IMR-90 (cell line): ENCODE data around the gene NOL8. TPM values are rescaled to one million over a fixed set of nuclear protein-coding genes. Genes with fewer than 3 reads are reported as not detected.

Source experiments
- ATAC-seq: fragments of 200-7000 bp; cut with Tn5 transposase; 2 replicates; pipeline ENCODE4 v1.9.1; 2020; ENCODE audit warnings: low read depth, mild to moderate bottlenecking, moderate library complexity
- BruUV-seq: library from RNA; stranded (reverse); fragments of 400-500 nt; replicated peaks from 2 replicates; lab custom pipeline; 2021; lab: Mats Ljungman, UMichigan
- CTCF ChIA-PET: fragments of 300-600 bp; formaldehyde crosslinking; extraction: SDS; loops from one replicate; lab custom pipeline; 2021; ENCODE audit warnings: antibody characterized with exemption; lab: Yijun Ruan, JAX
- POLR2A ChIA-PET: fragments of 300-600 bp; sonication (Branson Sonifier 250); formaldehyde crosslinking; loops from one replicate; lab custom pipeline; 2022; ENCODE audit warnings: antibody characterized with exemption; ENCODE audit not compliant: unreplicated experiment; lab: Charles Lee
- DNase-seq: peaks from one replicate; pipeline ENCODE4 v3.0.0; 2013
- H2AFZ ChIP-seq: replicated peaks from 2 replicates; pipeline ENCODE3; 2013; ENCODE audit warnings: low read length, mild to moderate bottlenecking; ENCODE audit not compliant: poor library complexity
- H2AK5ac ChIP-seq: 2 replicates; pipeline ENCODE4 v1.6.1; 2013; ENCODE audit warnings: low read depth, low read length, inconsistent platforms
- H2AK9ac ChIP-seq: replicated peaks from 2 replicates; pipeline ENCODE3; 2013; ENCODE audit warnings: mild to moderate bottlenecking, low read depth, low read length, moderate library complexity; ENCODE audit not compliant: poor library complexity
- H2BK120ac ChIP-seq: 2 replicates; pipeline ENCODE4 v1.6.1; 2013; ENCODE audit warnings: low read depth, low read length, inconsistent platforms
- H2BK15ac ChIP-seq: 3 replicates; pipeline ENCODE4 v1.6.1; 2013; ENCODE audit warnings: low read depth, low read length, inconsistent platforms
- H2BK20ac ChIP-seq: 2 replicates; pipeline ENCODE4 v1.6.1; 2013; ENCODE audit warnings: low read depth, mild to moderate bottlenecking, inconsistent platforms, low read length, moderate library complexity
- H2BK5ac ChIP-seq: 2 replicates; pipeline ENCODE4 v1.6.1; 2013; ENCODE audit warnings: mild to moderate bottlenecking, low read depth, low read length, inconsistent platforms; ENCODE audit not compliant: poor library complexity, severe bottlenecking
- H3K14ac ChIP-seq: replicated peaks from 2 replicates; pipeline ENCODE4 v1.6.1; 2013; ENCODE audit warnings: low read depth, low read length, inconsistent platforms
- H3K18ac ChIP-seq: 2 replicates; pipeline ENCODE4 v1.6.1; 2013; ENCODE audit warnings: low read depth, low read length, control low read depth
- H3K23ac ChIP-seq: 2 replicates; pipeline ENCODE4 v1.6.1; 2013; ENCODE audit warnings: low read depth, low read length, inconsistent platforms
- H3K27ac ChIP-seq: 2 replicates; pipeline ENCODE4 v1.5.1; 2013; ENCODE audit warnings: mild to moderate bottlenecking, control low read depth, low read length; ENCODE audit not compliant: insufficient read depth
- H3K27me3 ChIP-seq: 2 replicates; pipeline ENCODE4 v1.6.1; 2013; ENCODE audit warnings: low read length; ENCODE audit not compliant: control insufficient read depth, insufficient read depth
- H3K36me3 ChIP-seq: 2 replicates; pipeline ENCODE4 v1.6.1; 2013; ENCODE audit warnings: low read length, mixed read lengths; ENCODE audit not compliant: control insufficient read depth, insufficient read depth
- H3K4ac ChIP-seq: 2 replicates; pipeline ENCODE4 v1.6.1; 2013; ENCODE audit warnings: low read depth, low read length, inconsistent platforms
- H3K4me1 ChIP-seq: 2 replicates; pipeline ENCODE4 v1.6.1; 2013; ENCODE audit warnings: low read length, mixed read lengths; ENCODE audit not compliant: control insufficient read depth, insufficient read depth
- H3K4me2 ChIP-seq: 2 replicates; pipeline ENCODE4 v1.6.1; 2013; ENCODE audit warnings: low read depth, mild to moderate bottlenecking, control low read depth, low read length, moderate library complexity
- H3K4me3 ChIP-seq: 2 replicates; pipeline ENCODE4 v1.5.1; 2013; ENCODE audit warnings: low read depth, mild to moderate bottlenecking, control low read depth, low read length, moderate library complexity; ENCODE audit not compliant: insufficient read depth
- H3K56ac ChIP-seq: 2 replicates; pipeline ENCODE4 v1.6.1; 2013; ENCODE audit warnings: low read length, inconsistent platforms; ENCODE audit not compliant: insufficient read depth; ENCODE audit errors: extremely low read depth
- H3K79me1 ChIP-seq, 2 experiments: 2 replicates each; pipeline ENCODE4 v1.6.1; 2013; ENCODE audit warnings: low read length in 2 of 2, inconsistent platforms in 1 of 2, low read depth in 1 of 2
- H3K9ac ChIP-seq: 2 replicates; pipeline ENCODE4 v1.6.1; 2013; ENCODE audit warnings: low read depth, low read length, control low read depth
- H3K9me1 ChIP-seq: 2 replicates; pipeline ENCODE4 v1.6.1; 2013; ENCODE audit warnings: low read length, inconsistent platforms; ENCODE audit not compliant: insufficient read depth
- H3K9me3 ChIP-seq: 2 replicates; pipeline ENCODE4 v1.6.1; 2013; ENCODE audit warnings: low read length; ENCODE audit not compliant: control insufficient read depth, insufficient read depth
- H4K20me1 ChIP-seq: 2 replicates; pipeline ENCODE4 v1.6.1; 2013; ENCODE audit warnings: low read length, inconsistent platforms; ENCODE audit not compliant: insufficient read depth
- H4K5ac ChIP-seq: 2 replicates; pipeline ENCODE4 v1.6.1; 2013; ENCODE audit warnings: mild to moderate bottlenecking, low read depth, low read length, control low read depth
- H4K8ac ChIP-seq, 2 experiments: 2 replicates each; pipeline ENCODE4 v1.6.1; 2013; ENCODE audit warnings: low read depth in 2 of 2, low read length in 2 of 2, control low read depth in 1 of 2, inconsistent platforms in 1 of 2
- H4K91ac ChIP-seq: 2 replicates; pipeline ENCODE4 v1.6.1; 2013; ENCODE audit warnings: low read depth, low read length, inconsistent platforms; ENCODE audit not compliant: insufficient read depth
- BHLHE40 ChIP-seq: fragments of 150-350 bp; IDR thresholded peaks from 2 replicates; pipeline ENCODE4 v1.6.1; 2016; ENCODE audit warnings: mild to moderate bottlenecking, low read depth, low read length
- CEBPB ChIP-seq: IDR thresholded peaks from 2 replicates; pipeline ENCODE4 v1.6.1; 2012; ENCODE audit warnings: low read depth, low read length, improper control_type of control experiment
- CHD1 ChIP-seq: IDR thresholded peaks from 2 replicates; pipeline ENCODE4 v1.6.1; 2012; ENCODE audit warnings: low read depth, low read length, improper control_type of control experiment
- CTCF ChIP-seq: conservative IDR thresholded peaks from 2 replicates; pipeline ENCODE4 v1.5.1; 2012; ENCODE audit warnings: mild to moderate bottlenecking, low read depth, low read length, improper control_type of control experiment
- ELK1 ChIP-seq: fragments of 150-350 bp; IDR thresholded peaks from 2 replicates; pipeline ENCODE4 v1.6.1; 2016; ENCODE audit warnings: low read depth, mild to moderate bottlenecking, low read length, moderate library complexity, borderline replicate concordance
- FOS ChIP-seq: fragments of 150-350 bp; IDR thresholded peaks from 2 replicates; pipeline ENCODE4 v1.6.1; 2016; ENCODE audit warnings: low read depth, low read length
- MAZ ChIP-seq: IDR thresholded peaks from 2 replicates; pipeline ENCODE4 v1.6.1; 2012; ENCODE audit warnings: low read depth, mild to moderate bottlenecking, low read length, improper control_type of control experiment, moderate library complexity, borderline replicate concordance
- MXI1 ChIP-seq: IDR thresholded peaks from 2 replicates; pipeline ENCODE4 v1.6.1; 2012; ENCODE audit warnings: low read depth, mild to moderate bottlenecking, low read length, moderate library complexity, borderline replicate concordance
- NFE2L2 ChIP-seq: fragments of 150-350 bp; IDR thresholded peaks from 2 replicates; pipeline ENCODE4 v1.6.1; 2016; ENCODE audit warnings: low read depth, mild to moderate bottlenecking, low read length
- POLR2A ChIP-seq: IDR thresholded peaks from 2 replicates; pipeline ENCODE4 v1.6.1; 2012; ENCODE audit warnings: mild to moderate bottlenecking, low read depth, low read length
- RCOR1 ChIP-seq: IDR thresholded peaks from 2 replicates; pipeline ENCODE4 v1.6.1; 2012; ENCODE audit warnings: mild to moderate bottlenecking, low read length, improper control_type of control experiment; ENCODE audit not compliant: insufficient replicate concordance
- SMC3 ChIP-seq: fragments of 150-350 bp; IDR thresholded peaks from 2 replicates; pipeline ENCODE4 v1.6.1; 2016; ENCODE audit warnings: low read depth, mild to moderate bottlenecking, antibody characterized with exemption, low read length, moderate library complexity
- USF2 ChIP-seq: fragments of 150-350 bp; IDR thresholded peaks from 2 replicates; pipeline ENCODE4 v1.6.1; 2017; ENCODE audit warnings: mild to moderate bottlenecking, antibody characterized with exemption, low read length, low read depth
- WGBS, 2 experiments: methylation state at CpG; one replicate each; pipeline versions ENCODE4 v1.1.5 to v1.1.7; 2013; ENCODE audit warnings: missing lambda C conversion rate in 2 of 2; ENCODE audit not compliant: insufficient read length in 1 of 2; ENCODE audit errors: extremely low coverage in 2 of 2; 5-methylcytosine and 5-hydroxymethylcytosine counted together
- dilution Hi-C: fragments of 300-500 bp; cut with HindIII; formaldehyde crosslinking; loops from one replicate; pipeline ENCODE4 v1.14.3; 2018; ENCODE audit warnings: low sequenced_read_pairs; ENCODE audit not compliant: unreplicated experiment
- in situ Hi-C: fragments of 300-500 bp; cut with MboI; formaldehyde crosslinking; loops from 3 replicates; pipeline ENCODE4 v1.14.3; 2019; ENCODE audit warnings: low sequenced_read_pairs, inconsistent platforms, mixed read lengths
- intact Hi-C: fragments of 100-400 bp; cut with micrococcal nuclease; formaldehyde crosslinking; loops from 2 replicates; pipeline ENCODE4 v1.10.0; 2022
- polyA plus RNA-seq, 3 experiments: library from polyadenylated mRNA; depleted of rRNA; stranded (reverse); fragments of >200 nt; gene quantifications; 2 replicates each; pipeline ENCODE4 v1.2.3, GENCODE V29; 2012; ENCODE audit warnings: low replicate concordance in 1 of 3
- total RNA-seq: library from RNA; depleted of rRNA; stranded (reverse); fragments of >200 nt; gene quantifications from 2 replicates; pipeline ENCODE4 v1.2.3, GENCODE V29; 2012

NOL8 gene
- total and polyA plus RNA-seq, 2 of the 4 experiments (the other 2 are of a cell fraction), result 10.1 to 18.3 TPM

- 0 out of 2 replicates have a peak overlapping the region, but pooled peaks have one; percentile 14 for H3K4ac ChIP-seq
- BruUV-seq, result no TSS peak
- POLR2A ChIA-PET, result no interaction called here
- H3K4me3 ChIP-seq, result peak overlapping the region; percentile 31; the same call in 1 of the 2 replicates
- no peak overlapping the region for H2AK9ac ChIP-seq
- no peaks in the 10 kb centered on the region for H3K9me3 ChIP-seq
- peak overlapping the region; percentile 46 for H3K23ac ChIP-seq
- H3K9ac ChIP-seq, result peak overlapping the region; percentile 59; the same call in 1 of the 2 replicates
- no peak overlapping the region for H2BK20ac ChIP-seq
- CTCF ChIA-PET, result interaction anchor here (0.6 to 0.8 kb wide), 2 partner anchors 14 to 21 kb away, joined by 4 to 5 read pairs; no protein-coding TSS in a partner anchor
- H2BK15ac ChIP-seq, result no peak overlapping the region
- H3K9me1 ChIP-seq, result peaks cover 4% of the 10 kb centered on the region
- DNase-seq (no peak), ATAC-seq (no peak)
- H2AK5ac ChIP-seq, result no peak overlapping the region; the same call in 1 of the 2 replicates
- peak overlapping the region; percentile 35; the same call in 1 of the 2 replicates for H4K5ac ChIP-seq
- no peak overlapping the region for H2AFZ ChIP-seq
- 0 out of 2 replicates have a peak overlapping the region, but pooled peaks have one; percentile 5 for H3K14ac ChIP-seq
- H3K18ac ChIP-seq, result no peak overlapping the region
- no peak overlapping the region for H4K91ac ChIP-seq
- no peak overlapping the region for H3K27ac ChIP-seq
- intact Hi-C loops, result no loop called here
- TF ChIP-seq CHD1, result no peak
- no peak for TF ChIP-seq MAZ
- no peak for TF ChIP-seq SMC3
- no peak for TF ChIP-seq RCOR1
- TF ChIP-seq USF2, result no peak
- TF ChIP-seq CEBPB, result no peak
- no peak for TF ChIP-seq BHLHE40
- TF ChIP-seq FOS, result no peak
- TF ChIP-seq ELK1, result no peak
- no peak for TF ChIP-seq NFE2L2
- no peak for TF ChIP-seq POLR2A
- TF ChIP-seq CTCF, result no peak
- no peak for TF ChIP-seq MXI1
- no peaks in the 10 kb centered on the region for H3K27me3 ChIP-seq
- peak overlapping the region; percentile 24 for H2BK5ac ChIP-seq
- no peak overlapping the region; a peak in 1 of 4 replicates for H4K8ac ChIP-seq
- H3K79me1 ChIP-seq, result peaks cover 0 to 43% of the 10 kb centered on the region in 2 experiments; a peak in 3 of 4 replicates
- H3K4me1 ChIP-seq, result peaks cover 6% of the 10 kb centered on the region
- peaks cover 7% of the 10 kb centered on the region for H3K36me3 ChIP-seq
- in situ Hi-C loops, result loop anchor here (5.0 to 10.0 kb wide), 2 partner anchors 44 to 157 kb away; no protein-coding TSS in a partner anchor
- dilution Hi-C loops, result no loop called here
- WGBS, 2 experiments, result no CpG with 5 or more reads among the region's 2 CpGs
- H4K20me1 ChIP-seq, result peaks cover 35% of the 10 kb centered on the region; the same call in 1 of the 2 replicates
- no peak overlapping the region for H2BK120ac ChIP-seq
- peak overlapping the region; percentile 50; the same call in 1 of the 2 replicates for H3K56ac ChIP-seq
- peak overlapping the region; percentile 99 for H3K4me2 ChIP-seq
Measured at GRCh38 chr9:92291577-92291976, 33.6 kb downstream of the NOL8 start.
